Measurements from ENCODE around the gene SAP30BP.

The SAP30BP gene

GRCh38 chr17:75652341-75652740 lies 14.8 kb upstream of the SAP30BP start:
- DNase-seq: no peak

- DNase-seq: no peak
These were observed 14.1 kb upstream of the SAP30BP start for GRCh38 chr17:75652934-75653549.

- DNase-seq: no peak
These were observed 13.0 kb upstream of the SAP30BP start for GRCh38 chr17:75654176-75654575.

- no peak for DNase-seq
These were observed 8.9 kb upstream of the SAP30BP start for GRCh38 chr17:75658237-75658636.

GRCh38 chr17:75661531-75661930 lies 5.6 kb upstream of the SAP30BP start:
- no peak for DNase-seq

GRCh38 chr17:75662511-75662910 lies 4.6 kb upstream of the SAP30BP start:
- DNase-seq: no peak

- no peak for DNase-seq
These were observed 3.0 kb upstream of the SAP30BP start for GRCh38 chr17:75664099-75664549.

- no peak for DNase-seq
These were observed 1.2 kb upstream of the SAP30BP start for GRCh38 chr17:75665981-75666380.

GRCh38 chr17:75667825-75668224 lies 687 bp downstream of the SAP30BP start:
- no peak for DNase-seq

- DNase-seq: no peak
These were observed 1.4 kb downstream of the SAP30BP start for GRCh38 chr17:75668489-75668888.

GRCh38 chr17:75670868-75671267 lies 3.7 kb downstream of the SAP30BP start:
- DNase-seq: no peak

GRCh38 chr17:75672011-75672410 lies 4.9 kb downstream of the SAP30BP start:
- DNase-seq: no peak

GRCh38 chr17:75673487-75673886 lies 6.3 kb downstream of the SAP30BP start:
- no peak for DNase-seq

GRCh38 chr17:75676461-75676860 lies 9.3 kb downstream of the SAP30BP start:
- no peak for DNase-seq

- DNase-seq: no peak
These were observed 12.6 kb downstream of the SAP30BP start for GRCh38 chr17:75679706-75680211.

GRCh38 chr17:75680431-75680830 lies 13.3 kb downstream of the SAP30BP start:
- no peak for DNase-seq

- no peak for DNase-seq
These were observed 14.2 kb downstream of the SAP30BP start for GRCh38 chr17:75681289-75681688.

- no peak for DNase-seq
These were observed 16.4 kb downstream of the SAP30BP start for GRCh38 chr17:75683583-75683982.

GRCh38 chr17:75684249-75684648 lies 17.1 kb downstream of the SAP30BP start:
- DNase-seq: no peak

GRCh38 chr17:75684924-75685323 lies 17.8 kb downstream of the SAP30BP start:
- no peak for DNase-seq

- no peak for DNase-seq
These were observed 18.4 kb downstream of the SAP30BP start for GRCh38 chr17:75685499-75685898.

- DNase-seq: no peak
These were observed 21.2 kb downstream of the SAP30BP start for GRCh38 chr17:75688209-75688825.

- no peak for DNase-seq
These were observed 22.3 kb downstream of the SAP30BP start for GRCh38 chr17:75689441-75689873.

GRCh38 chr17:75691371-75691791 lies 24.2 kb downstream of the SAP30BP start:
- no peak for DNase-seq
